SU-DHL-6 (cell line): ENCODE measurements around the gene IL1R2.

ENCODE experiments used
- H2AFZ ChIP-seq: fragments of 200-600 bp; sonication (generic); 2 replicates; pipeline ENCODE4 v1.6.1; 2014; ENCODE audit warnings: low read depth, mild to moderate bottlenecking, moderate library complexity, mixed read lengths, antibody characterized with exemption, low read length; ENCODE audit not compliant: severe bottlenecking
- H3F3A ChIP-seq: fragments of 200-600 bp; shearing (Covaris generic); 2 replicates; pipeline ENCODE4 v1.6.0; 2016; ENCODE audit warnings: antibody characterized with exemption, mild to moderate bottlenecking; ENCODE audit not compliant: insufficient read depth
- H3K27ac ChIP-seq: fragments of 200-600 bp; sonication (generic); 2 replicates; pipeline ENCODE4 v1.5.1; 2016; ENCODE audit warnings: low read depth, mild to moderate bottlenecking, low read length, moderate library complexity, mixed read lengths
- H3K27me3 ChIP-seq: fragments of 200-600 bp; sonication (generic), shearing (Covaris generic); 2 replicates; pipeline ENCODE4 v1.6.0; 2014; ENCODE audit warnings: mild to moderate bottlenecking, low read length
- H3K36me3 ChIP-seq: fragments of 200-600 bp; sonication (generic); 2 replicates; pipeline ENCODE4 v1.6.1; 2014; ENCODE audit warnings: mild to moderate bottlenecking, low read length, mixed read lengths
- H3K4me2 ChIP-seq: fragments of 300-600, 200-600 bp; shearing (Covaris generic), sonication (generic); 2 replicates; pipeline ENCODE4 v1.6.0; 2014; ENCODE audit warnings: low read length, low read depth, mild to moderate bottlenecking; ENCODE audit not compliant: poor library complexity, severe bottlenecking
- H3K4me3 ChIP-seq: fragments of 200-600 bp; sonication (generic); 2 replicates; pipeline ENCODE4 v1.5.1; 2014; ENCODE audit warnings: antibody characterized with exemption, low read length, mild to moderate bottlenecking, mixed read lengths; ENCODE audit not compliant: insufficient read depth, poor library complexity, severe bottlenecking
- H3K79me2 ChIP-seq: fragments of 200-600 bp; sonication (generic); 2 replicates; pipeline ENCODE4 v1.6.1; 2014; ENCODE audit warnings: mild to moderate bottlenecking, low read length, moderate library complexity; ENCODE audit not compliant: insufficient read depth
- H3K9ac ChIP-seq: fragments of 200-600 bp; sonication (generic); 2 replicates; pipeline ENCODE4 v1.7.0; 2014; ENCODE audit warnings: mild to moderate bottlenecking, low read length
- H3K9me2 ChIP-seq: fragments of 200-600 bp; sonication (generic); replicated peaks from 2 replicates; pipeline ENCODE4 v1.6.1; 2014; ENCODE audit warnings: low read length; ENCODE audit not compliant: insufficient read depth
- H3K9me3 ChIP-seq: fragments of 200-600 bp; sonication (generic); 2 replicates; pipeline ENCODE4 v1.6.1; 2014; ENCODE audit warnings: low read length, mixed read lengths; ENCODE audit not compliant: insufficient read depth
- H4K20me1 ChIP-seq: fragments of 200-600 bp; sonication (generic); 2 replicates; pipeline ENCODE4 v1.6.1; 2014; ENCODE audit warnings: low read depth, mild to moderate bottlenecking, antibody characterized with exemption, low read length, moderate library complexity, mixed read lengths
- CTCF ChIP-seq: fragments of 200-600 bp; sonication (generic); IDR thresholded peaks from one replicate; pipeline ENCODE4 v1.5.1; 2017; ENCODE audit warnings: antibody characterized with exemption, mild to moderate bottlenecking, low read length, moderate library complexity; ENCODE audit not compliant: insufficient read depth, poor library complexity, severe bottlenecking
- EZH2phosphoT487 ChIP-seq: fragments of 200-600 bp; sonication (generic), shearing (Covaris generic); conservative IDR thresholded peaks from 2 replicates; pipeline ENCODE4 v1.6.1; 2018; ENCODE audit warnings: mild to moderate bottlenecking, antibody characterized with exemption, low read length, moderate library complexity, mixed read lengths

IL1R2 gene

DNA sequence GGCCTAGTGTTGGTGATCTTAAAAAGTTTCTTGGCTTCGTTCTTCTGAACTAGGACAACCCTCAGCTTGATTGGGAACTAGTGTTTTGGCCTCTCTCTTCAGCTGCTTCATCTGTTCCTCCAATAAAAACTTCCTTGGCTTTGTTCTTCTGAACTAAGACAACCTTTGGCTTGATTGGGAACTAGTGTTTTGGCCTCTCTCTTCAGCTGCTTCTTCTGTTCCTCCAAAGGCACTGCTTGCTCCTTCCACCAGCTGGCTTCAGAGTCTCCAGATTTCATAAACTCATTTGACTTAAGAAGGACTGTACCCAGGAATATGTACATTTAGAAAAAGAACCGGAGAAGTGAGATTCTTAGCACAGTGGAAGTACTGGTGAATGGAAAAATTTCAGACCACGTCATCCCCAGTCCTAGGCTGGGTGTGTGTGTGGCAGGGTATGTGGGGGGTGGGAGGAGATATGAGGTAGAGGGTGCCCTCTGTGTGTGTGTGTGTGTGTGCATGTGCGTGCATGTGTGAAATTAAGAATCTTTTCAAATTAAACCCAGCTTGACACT, 20.4 kb downstream of the IL1R2 start:
- Histone ChIP-seq H3K9me3 (no peaks in the 10 kb centered on the region), H3K27ac (no peak overlapping the region)
- TF ChIP-seq EZH2phosphoT487: no peak
- TF ChIP-seq CTCF: no peak

DNA sequence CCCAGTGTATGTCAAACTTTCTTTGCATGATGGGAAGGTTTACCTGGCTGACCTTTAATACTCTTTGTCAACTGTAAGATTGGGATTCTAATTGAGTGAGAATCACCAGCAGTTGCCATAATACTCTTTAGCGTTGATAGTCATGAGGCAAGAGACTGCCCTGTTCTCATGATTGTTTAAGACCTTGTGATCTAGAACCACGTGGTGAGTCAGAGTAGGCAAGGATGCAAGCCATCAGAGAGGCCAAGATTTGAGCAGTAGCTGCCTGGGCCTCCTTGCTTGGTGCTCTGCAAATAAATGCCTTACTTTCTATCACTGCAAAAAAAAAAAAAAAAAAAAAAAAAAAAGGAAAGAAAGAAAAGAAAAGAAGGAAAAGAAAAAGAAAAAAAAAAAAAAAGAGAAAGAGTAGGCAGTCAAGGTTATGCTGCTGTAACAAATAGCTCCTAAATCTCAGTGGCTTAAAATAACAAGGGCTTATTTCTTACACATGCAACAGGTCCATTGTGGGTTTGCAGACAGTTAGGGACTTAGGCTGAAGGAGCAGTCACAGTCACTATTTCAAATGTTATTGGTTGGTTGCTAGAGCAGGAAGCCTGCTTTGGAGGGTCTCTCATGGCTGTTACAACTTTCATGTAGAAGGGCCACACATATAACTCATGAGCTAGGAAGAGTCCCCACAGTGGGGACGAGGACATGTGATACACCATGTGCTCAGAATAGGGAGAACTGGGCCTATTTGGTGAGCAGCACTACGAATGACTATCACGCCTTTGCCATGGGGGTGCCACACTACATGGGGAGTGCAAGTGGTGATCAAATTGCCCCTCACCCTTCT, 21.7 kb downstream of the IL1R2 start:
- H3F3A ChIP-seq: no peaks in the 10 kb centered on the region
- TF ChIP-seq CTCF (no peak), EZH2phosphoT487 (no peak)
- H3K27ac ChIP-seq: no peak overlapping the region
- no peaks in the 10 kb centered on the region for H3K36me3 ChIP-seq
- H3K79me2 ChIP-seq: no peaks in the 10 kb centered on the region
- no peak overlapping the region for H3K4me2 ChIP-seq
- H3K4me3 ChIP-seq: no peak overlapping the region
- no peaks in the 10 kb centered on the region for H3K27me3 ChIP-seq
- H3K9me3 ChIP-seq: no peaks in the 10 kb centered on the region
- no peak overlapping the region for H2AFZ ChIP-seq
- H4K20me1 ChIP-seq: no peaks in the 10 kb centered on the region
- H3K9ac ChIP-seq: no peak overlapping the region
- no peaks in the 10 kb centered on the region for H3K9me2 ChIP-seq

More for the DNA sequence above, 20.4 kb downstream of the IL1R2 start:
- no peak overlapping the region for H3K9ac ChIP-seq
- H3K4me3 ChIP-seq: no peak overlapping the region
- no peak overlapping the region for H2AFZ ChIP-seq
- no peaks in the 10 kb centered on the region for H3F3A ChIP-seq
- H3K79me2 ChIP-seq: no peaks in the 10 kb centered on the region
- no peak overlapping the region for H3K4me2 ChIP-seq
- H3K27me3 ChIP-seq: no peaks in the 10 kb centered on the region
- H4K20me1 ChIP-seq: no peaks in the 10 kb centered on the region
- H3K36me3 ChIP-seq: no peaks in the 10 kb centered on the region
- H3K9me2 ChIP-seq: no peaks in the 10 kb centered on the region

DNA sequence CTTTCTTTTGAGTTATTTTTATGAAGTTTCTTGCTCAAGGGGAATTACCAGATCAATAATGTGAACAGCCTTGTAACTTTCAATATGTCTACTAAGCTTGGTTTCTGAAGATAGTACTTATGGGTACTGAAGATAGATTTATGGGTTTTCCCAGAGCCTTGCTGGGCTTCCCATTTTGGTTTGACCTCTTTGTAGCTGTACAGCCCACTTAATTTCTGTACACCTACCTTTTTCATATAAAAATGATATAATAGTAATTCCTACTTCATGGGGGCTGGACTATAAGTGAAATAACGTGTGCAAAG, 22.2 kb downstream of the IL1R2 start:
- Histone ChIP-seq H3K9me2 (no peaks in the 10 kb centered on the region), H3K4me3 (no peak overlapping the region), H3K4me2 (no peak overlapping the region)

More for the DNA sequence above, 22.2 kb downstream of the IL1R2 start:
- no peak for TF ChIP-seq CTCF
- TF ChIP-seq EZH2phosphoT487: no peak
- H3K9ac ChIP-seq: no peak overlapping the region
- H3K27ac ChIP-seq: no peak overlapping the region
- H4K20me1 ChIP-seq: no peaks in the 10 kb centered on the region
- H3K9me3 ChIP-seq: no peaks in the 10 kb centered on the region
- no peaks in the 10 kb centered on the region for H3F3A ChIP-seq
- no peak overlapping the region for H2AFZ ChIP-seq
- H3K79me2 ChIP-seq: no peaks in the 10 kb centered on the region
- H3K36me3 ChIP-seq: no peaks in the 10 kb centered on the region
- no peaks in the 10 kb centered on the region for H3K27me3 ChIP-seq
